Left forelimb (tissue), 1 donor: Measurements from ENCODE around the gene NIPSNAP3A.

Experiments used
- DNase-seq: peaks from one replicate; pipeline ENCODE4 v3.0.0-alpha.2; 2018; ENCODE audit warnings: low spot score

NIPSNAP3A gene

DNA sequence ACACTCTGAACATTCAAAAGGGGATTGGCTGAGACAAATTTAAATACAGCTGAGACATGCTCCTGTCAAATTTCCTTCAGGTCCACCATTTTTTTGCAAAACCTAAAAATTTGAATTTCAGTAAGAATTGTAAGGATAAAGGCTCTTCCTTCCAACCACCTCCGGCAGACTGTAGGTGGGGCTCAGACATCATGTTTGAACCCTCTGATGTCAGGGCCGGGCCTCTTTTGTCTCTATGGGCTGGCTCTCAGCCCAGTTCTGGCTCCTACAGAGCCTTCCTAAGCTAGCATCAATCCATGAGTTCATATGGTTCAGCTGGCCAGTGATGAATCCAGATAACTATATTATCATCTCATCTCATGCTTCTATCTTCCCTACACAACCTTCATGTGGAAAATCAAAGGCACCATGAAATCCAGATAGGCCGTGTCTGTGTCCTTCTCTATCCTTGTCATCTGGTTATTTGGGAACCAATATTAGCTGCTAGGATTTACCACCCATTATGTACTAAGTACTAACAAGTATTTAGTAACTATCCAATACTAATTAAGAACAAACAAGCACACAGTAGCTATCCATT is 60.6 kb downstream of the NIPSNAP3A start:
- DNase-seq: no peak
